Erythroblast (primary cell): Measurements from ENCODE around the gene PURA.

ENCODE experiments used
- DNase-seq, 2 experiments: peaks; one replicate each; lab custom pipeline; 2025; lab: John Stamatoyannopoulos, UW
- GATA1 ChIP-seq: IDR thresholded peaks from 2 replicates; pipeline ENCODE4 v1.6.1; 2011; ENCODE audit warnings: low read depth, mild to moderate bottlenecking, control low read depth, low read length, moderate library complexity
- POLR2A ChIP-seq: IDR thresholded peaks from 2 replicates; pipeline ENCODE4 v1.6.1; 2011; ENCODE audit warnings: mild to moderate bottlenecking, low read length

Gene PURA

GRCh38 chr5:140135127-140135526, 21.2 kb downstream of the PURA start:
- TF ChIP-seq GATA1 = no peak
- no peak for TF ChIP-seq POLR2A
- no peak for DNase-seq

GRCh38 chr5:140136624-140137023, 22.7 kb downstream of the PURA start:
- TF ChIP-seq GATA1 (no peak), POLR2A (no peak)
- no peak for DNase-seq

GRCh38 chr5:140140435-140140834, 26.5 kb downstream of the PURA start:
- TF ChIP-seq POLR2A (no peak), GATA1 (no peak)
- DNase-seq = no peak

- no peak for DNase-seq
- TF ChIP-seq POLR2A (no peak), GATA1 (no peak)
Measured at GRCh38 chr5:140141241-140141640, 27.3 kb downstream of the PURA start.

- no peak for DNase-seq
- TF ChIP-seq POLR2A (no peak), GATA1 (no peak)
Measured at GRCh38 chr5:140142246-140142645, 28.3 kb downstream of the PURA start.

- DNase-seq = no peak
- no peak for TF ChIP-seq GATA1
- no peak for TF ChIP-seq POLR2A
Measured at GRCh38 chr5:140142856-140143255, 28.9 kb downstream of the PURA start.

GRCh38 chr5:140143521-140144258, 29.8 kb downstream of the PURA start:
- TF ChIP-seq GATA1 (no peak), POLR2A (no peak)

GRCh38 chr5:140145256-140145655, 31.3 kb downstream of the PURA start:
- no peak for DNase-seq
- TF ChIP-seq GATA1 = no peak
- no peak for TF ChIP-seq POLR2A

More at GRCh38 chr5:140143521-140144258, 29.8 kb downstream of the PURA start:
- DNase-seq = no peak

GRCh38 chr5:140145818-140146522, 32.1 kb downstream of the PURA start:
- TF ChIP-seq GATA1 (no peak), POLR2A (no peak)
- DNase-seq = peak; percentile 70 to 77

- TF ChIP-seq GATA1 (no peak), POLR2A (no peak)
- DNase-seq = no peak
Measured at GRCh38 chr5:140146523-140146842, 32.6 kb downstream of the PURA start.

GRCh38 chr5:140147460-140147859, 33.6 kb downstream of the PURA start:
- no peak for DNase-seq
- TF ChIP-seq GATA1 (no peak), POLR2A (no peak)

- TF ChIP-seq GATA1 (no peak), POLR2A (no peak)
- DNase-seq = no peak
Measured at GRCh38 chr5:140148508-140148907, 34.6 kb downstream of the PURA start.

- DNase-seq = no peak
- TF ChIP-seq POLR2A = no peak
- no peak for TF ChIP-seq GATA1
Measured at GRCh38 chr5:140150201-140150600, 36.3 kb downstream of the PURA start.
